ENCODE measurements around the gene RAP2C.
A peak's percentile ranks its signal among the peaks of the same experiment; 100 is the strongest.
"Not testable (repeated sequence)": the region's sequence is repeated elsewhere in the genome, so short reads cannot be mapped to it uniquely, and the experiment has no call there.

RAP2C gene

DNA sequence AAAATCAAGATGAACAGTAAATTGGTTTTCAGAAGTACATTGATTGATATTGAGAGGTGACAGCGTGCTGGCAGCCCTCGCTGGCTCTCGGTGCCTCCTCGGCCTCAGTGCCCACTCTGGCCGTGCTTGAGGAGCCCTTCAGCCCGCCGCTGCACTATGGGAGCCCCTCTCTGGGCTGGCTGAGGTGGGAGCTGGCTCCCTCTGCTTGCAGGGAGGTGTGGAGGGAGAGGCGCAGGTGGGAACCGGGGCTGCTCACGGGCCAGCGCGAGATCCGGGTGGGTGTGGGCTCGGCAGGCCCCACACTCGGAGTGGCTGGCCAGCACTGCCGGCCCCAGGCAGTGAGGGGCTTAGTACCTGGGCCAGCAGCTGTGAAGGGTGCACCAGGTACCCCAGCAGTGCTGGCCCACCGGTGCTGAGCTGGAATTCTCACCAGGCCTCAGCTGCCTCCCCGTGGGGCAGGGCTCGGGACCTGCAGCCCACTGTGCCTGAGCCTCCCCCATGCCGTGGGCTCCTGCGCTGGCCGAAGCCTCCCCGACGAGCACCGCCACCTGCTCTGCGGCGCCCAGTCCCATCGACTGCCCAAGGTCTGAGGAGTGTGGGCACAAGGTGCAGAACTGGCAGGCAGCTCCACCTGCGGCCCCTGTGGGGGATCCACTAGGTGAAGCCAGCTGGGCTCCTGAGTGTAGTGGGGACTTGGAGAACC is 25.2 kb downstream of the RAP2C start:
- no peak for DNase-seq

DNA sequence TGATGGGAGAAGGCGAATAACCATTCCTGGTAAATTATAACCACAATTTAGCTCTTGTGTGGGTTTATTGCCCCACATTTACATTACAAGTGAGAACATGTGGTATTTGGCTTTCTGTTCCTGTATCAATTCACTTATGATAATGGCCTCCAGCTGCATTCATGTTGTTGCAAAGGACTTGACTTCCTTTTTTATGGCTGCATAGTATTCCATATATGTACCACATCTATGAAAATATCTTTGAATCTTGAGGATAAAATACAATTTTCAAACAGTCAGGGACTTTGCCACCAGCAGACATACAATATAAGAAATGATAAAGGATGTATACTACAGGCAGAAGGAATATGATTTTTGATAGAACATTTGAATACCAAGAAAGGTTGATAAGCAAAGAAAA is 27.3 kb downstream of the RAP2C start:
- DNase-seq: no peak

DNA sequence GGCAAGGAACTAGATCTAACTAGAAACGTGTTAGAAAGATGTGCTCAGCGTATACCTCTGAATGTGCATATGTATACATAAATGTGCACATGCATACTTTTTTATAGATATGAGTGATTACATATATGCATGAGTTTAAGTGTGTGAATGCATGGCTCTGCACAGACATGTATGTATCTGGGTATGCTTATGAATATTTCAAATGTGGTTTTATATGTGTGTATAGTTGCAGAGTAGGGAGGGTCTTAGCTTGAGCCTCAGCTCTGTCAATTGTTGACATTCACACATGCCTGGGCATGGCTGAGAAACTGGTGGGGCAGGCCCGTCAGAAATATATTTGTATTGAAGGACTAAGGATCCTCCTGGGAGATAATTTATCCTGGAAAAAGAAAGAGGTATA is 31.1 kb downstream of the RAP2C start:
- DNase-seq: no peak

DNA sequence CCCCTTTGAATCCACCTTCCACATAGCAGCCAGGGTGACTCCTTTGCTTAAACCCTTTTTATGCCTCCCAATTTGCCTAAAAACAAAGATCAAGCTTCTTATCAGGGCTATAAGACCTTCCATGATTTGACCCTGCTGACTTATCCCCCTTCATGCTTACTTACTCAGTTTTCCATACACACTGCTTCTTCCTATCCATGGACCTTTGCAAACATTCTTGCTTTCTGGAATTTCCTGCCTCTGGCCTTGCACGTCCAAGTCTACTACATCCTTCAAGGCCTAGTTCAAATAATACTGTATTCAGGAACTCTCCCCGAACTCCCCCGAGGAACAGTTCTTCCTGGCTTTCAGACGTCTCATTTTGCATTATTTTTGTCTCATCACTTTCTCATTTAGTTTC is 31.8 kb downstream of the RAP2C start:
- no peak for DNase-seq

DNA sequence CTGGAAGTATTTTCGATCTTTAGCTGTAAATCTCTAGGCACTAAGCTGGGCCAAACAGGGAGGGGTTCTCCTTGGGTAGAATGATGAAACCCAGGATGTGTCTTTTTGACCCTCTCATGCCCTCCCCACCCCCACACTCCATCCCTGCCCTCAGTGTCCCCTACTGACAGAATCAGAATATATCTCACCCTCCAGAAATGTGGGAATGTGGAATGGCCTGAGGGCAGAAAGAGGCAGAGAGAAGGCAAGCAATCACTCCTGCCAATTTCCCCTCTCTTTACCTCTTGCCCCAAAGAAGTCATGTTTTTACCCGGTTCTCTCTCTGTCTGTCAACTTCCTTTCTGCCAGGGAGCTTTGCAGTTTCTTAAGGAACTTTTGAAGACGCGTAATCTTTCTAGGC is 34.4 kb downstream of the RAP2C start:
- no peak for DNase-seq

DNA sequence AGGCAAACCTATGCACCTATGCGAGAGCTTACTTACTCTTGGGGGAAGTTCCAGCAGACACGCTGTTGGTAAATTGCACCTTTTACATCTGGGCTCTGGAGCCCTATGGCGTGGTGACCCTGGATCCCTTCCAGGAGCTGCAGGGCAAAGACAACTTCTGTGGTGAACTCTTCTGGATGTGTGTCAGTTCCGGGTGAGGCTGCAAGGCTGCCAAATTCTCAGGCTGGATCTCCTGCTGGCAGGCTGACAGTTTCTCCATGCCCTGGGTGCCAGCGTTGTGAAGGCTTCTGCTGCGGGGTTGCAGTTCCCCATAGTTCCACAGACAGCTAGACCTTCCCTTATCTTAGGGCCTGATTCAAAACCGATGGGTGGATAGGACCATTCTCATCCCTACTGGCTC is 37.9 kb downstream of the RAP2C start:
- DNase-seq: no peak

DNA sequence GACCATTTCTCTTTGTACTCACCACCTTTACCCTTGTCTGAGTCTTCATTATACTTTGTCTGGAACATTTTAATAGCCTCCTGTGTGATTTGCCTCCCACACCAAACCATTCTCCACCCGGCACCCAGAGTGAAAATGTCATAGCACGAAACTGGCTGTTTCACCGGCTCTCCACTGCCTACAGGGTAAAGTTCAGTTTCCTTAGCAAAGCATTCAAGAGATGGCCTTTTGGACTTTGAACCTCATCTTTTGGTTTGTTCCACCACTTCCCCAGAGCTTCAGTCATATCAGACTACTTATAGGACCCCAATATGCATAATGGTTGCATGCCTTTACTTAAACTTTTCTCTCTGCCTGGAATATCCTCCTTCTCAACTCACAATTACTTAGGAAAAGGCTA is 38.3 kb downstream of the RAP2C start:
- DNase-seq: no peak

DNA sequence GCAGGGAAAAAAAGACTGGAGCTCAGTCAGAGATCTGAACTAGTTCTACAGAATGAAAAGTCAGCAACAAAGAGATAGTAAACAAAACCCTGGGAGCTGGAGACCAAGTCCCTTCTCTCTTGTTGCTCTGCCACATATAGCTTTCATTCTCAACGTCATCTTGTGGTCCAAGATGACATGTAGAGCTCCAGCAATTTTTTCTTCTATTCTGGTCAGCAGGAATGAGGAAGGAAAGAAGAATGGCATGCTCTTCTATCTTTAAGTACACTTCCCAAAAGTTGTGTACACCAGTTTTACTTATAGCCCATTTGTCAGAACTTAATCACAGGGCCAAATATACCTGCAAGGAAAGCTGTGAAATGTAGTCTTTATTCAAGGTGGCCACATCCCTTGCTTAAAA is 45.6 kb downstream of the RAP2C start:
- no peak for DNase-seq

DNA sequence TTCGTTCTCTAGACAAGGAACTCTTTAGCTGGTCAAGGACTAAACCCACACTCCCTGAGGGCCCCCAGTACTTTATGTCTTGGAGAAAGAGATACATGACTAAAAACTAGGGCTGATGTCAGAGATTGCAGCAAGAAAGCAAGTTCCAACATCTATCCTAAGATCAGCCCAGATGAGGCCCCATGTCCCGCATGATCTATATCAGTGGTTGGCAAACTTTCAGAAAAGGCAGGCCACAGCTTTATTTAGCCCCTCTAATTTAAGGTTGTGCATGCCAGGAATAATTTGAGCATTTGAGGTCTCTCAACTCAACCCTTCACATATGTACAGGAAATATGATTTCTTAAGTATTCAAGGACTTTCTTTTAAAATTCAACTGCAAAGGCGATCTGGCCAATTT is 47.4 kb downstream of the RAP2C start:
- no peak for DNase-seq

DNA sequence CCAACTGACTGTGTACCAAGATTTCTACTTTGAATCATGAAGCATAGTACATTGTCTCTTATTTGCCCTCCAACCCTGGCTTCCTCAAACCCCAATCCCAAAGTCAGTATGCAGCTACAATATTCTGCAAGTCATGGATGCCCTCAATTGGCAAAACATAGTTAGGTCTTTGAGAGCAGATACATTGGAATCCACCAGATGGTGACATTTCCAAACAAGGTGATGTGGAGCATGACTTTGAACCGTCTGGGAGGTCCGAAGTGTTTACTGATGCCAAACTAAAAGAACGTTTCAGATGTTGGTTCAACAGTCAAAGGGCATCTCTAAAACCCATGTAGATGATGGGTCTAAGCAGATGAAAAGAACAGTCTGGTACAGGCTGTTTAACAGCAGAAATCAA is 47.8 kb downstream of the RAP2C start:
- DNase-seq: no peak

DNA sequence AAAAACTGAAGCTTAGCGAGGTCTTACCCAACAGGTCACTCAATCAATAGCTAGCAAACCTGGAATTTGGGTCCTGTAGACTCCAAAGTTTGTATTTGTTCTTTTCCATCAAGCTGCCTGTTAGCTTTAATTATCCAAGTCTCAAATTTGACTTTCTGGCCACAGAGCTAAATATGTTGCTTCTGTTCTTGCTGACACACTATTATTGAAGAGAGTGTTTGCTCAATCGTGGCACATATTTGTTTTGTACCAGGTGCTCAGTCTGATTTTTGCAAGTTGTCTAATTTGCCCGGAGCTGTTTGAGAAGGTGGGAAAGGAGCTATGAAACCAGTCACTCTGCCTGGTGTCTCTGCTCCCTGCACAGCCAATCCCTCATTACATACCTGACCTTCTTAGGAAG is 49.7 kb downstream of the RAP2C start:
- peak; percentile 21 for DNase-seq

DNA sequence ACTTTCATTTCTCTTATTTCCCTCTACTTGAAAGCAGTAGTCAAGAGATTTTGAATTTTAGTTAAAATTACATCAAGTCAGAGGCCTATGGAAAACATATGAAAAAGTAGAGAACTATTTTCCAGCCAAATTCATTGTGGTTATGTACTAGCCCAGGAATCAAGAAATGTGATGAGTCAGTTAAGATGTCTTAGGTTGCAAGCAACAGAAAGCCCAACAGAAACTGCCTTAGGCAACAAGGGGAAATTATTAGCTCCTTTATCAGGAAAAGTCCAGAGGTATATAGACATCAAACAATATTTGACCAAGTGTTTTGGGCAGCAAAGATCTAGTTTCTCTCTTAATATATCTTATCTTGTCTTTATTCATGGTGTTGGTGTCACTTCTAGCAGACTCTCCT is 53.6 kb downstream of the RAP2C start:
- DNase-seq: no peak

DNA sequence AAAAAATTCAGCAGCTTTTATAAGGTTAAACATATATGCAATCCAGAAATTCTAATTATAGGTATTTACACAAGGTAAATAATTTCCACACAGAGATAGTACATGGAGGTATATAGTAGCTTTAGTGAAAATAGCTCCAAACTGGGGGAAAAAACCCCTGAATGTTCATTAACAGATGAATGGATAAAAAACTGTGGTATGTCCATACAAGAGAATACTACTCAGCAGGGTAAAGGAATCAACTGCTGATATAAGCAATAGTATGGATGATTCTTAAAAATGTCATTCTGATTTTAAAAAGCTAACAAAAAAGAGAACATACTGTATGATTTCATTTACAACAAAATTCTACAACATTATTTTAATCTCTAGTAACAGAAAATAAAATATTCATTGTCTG is 54.2 kb downstream of the RAP2C start:
- DNase-seq: no peak

DNA sequence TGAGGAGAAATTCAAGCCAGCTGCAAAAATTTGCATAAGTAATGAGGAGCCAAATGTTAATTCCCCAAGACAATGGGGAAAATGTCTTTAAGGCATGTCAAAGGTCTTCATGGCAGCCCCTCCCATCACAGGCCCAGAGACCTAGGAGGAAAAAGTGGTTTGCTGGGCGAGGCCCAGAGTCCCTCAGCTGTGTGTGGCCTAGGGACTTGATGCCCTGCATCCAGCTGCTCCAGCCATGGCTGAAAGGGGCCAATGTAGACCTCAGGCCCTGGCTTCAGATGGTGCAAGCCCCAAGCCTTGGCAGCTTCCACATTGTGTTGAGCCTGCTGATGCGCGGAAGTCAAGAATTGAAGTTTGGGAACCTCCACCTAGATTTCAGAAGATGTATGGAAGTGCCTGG is 56.2 kb downstream of the RAP2C start:
- not testable (repeated sequence) for DNase-seq

DNA sequence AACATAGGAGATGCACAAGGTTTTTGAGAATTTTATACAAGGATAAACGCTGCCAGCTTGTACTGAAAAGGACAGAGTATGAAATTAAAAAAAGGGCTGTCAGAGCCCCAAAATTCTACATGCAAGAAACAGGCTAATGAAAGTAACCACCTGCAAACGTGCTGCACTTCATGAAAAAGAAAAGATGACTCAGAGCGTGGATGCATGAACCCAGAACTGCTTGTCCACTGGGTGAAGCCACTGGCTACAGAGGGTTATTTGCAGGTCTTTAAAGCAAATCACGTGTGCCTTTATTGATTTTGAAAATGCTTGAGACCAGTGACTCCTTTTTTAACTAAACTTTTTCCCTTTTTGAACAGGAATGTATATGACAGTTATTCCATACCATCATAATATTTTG is 66.1 kb downstream of the RAP2C start:
- no peak for DNase-seq

Data from NCI-H345 (cell line).